GM19099 (cell line): ENCODE measurements around the gene UTS2R.

Source experiments
- POLR2A ChIP-seq: IDR thresholded peaks from 3 replicates; pipeline ENCODE4 v1.6.1; 2011; ENCODE audit warnings: low read depth; ENCODE audit not compliant: insufficient read length; ENCODE audit errors: extremely low read depth

The UTS2R gene

DNA sequence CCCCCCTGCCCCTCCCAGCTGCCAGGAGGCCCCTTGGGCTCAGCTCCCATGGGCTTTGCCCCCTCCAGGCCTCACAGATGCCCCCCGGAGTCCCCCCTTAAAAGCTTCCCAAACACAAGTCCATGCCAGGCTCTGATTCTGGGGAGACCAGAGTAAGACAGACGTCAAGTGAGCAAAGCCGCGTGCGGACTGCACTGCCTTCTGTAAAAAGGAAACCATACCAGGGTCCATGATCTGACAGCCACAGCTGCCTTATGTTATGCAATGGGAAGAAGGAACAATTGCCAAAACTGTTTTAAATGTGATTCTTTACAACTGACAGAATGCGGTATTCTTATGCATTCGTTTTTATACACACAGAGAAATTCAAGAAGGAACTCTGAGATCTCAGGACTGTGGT, 28.6 kb downstream of the UTS2R start:
- no peak for TF ChIP-seq POLR2A

DNA sequence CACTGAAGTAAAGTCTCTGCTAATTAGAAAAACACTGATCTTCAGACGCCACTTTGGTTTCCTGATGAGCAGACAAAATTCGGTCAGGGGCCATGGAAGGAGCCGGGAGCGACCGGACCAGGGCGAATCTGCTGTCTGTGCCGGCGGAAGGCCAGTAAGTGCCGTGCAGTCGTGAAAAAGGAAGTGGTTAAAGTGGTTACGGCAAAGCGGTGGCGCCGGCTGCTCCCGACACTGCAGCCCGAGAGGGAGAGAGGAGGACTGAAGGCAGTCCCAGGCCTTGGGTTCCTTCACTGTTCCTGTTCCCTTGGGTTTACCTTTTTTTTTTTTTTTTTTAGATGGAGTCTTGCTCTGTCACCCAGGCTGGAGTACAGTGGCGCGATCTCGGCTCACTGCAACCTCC, 29.3 kb downstream of the UTS2R start:
- peak; percentile 29 for TF ChIP-seq POLR2A

DNA sequence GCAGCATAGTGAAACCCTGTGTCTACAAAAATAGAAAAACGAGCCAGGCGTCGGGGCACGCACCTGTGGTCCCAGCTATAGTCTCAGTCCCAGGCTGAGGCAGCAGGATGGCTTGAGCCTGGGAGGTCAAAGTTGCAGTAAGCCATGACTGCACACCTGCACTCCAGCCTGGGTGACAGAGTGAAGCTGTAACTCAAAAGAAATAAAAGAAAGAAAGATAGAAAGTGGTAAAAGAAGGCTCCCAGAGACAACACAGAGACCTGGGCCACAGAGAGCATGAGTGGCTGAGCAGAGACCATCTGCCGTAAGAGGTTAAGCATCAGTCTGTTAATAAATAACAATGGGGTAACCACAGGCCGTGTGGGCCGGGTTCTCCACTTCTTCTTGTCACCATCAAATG, 31.3 kb downstream of the UTS2R start:
- no peak for TF ChIP-seq POLR2A

DNA sequence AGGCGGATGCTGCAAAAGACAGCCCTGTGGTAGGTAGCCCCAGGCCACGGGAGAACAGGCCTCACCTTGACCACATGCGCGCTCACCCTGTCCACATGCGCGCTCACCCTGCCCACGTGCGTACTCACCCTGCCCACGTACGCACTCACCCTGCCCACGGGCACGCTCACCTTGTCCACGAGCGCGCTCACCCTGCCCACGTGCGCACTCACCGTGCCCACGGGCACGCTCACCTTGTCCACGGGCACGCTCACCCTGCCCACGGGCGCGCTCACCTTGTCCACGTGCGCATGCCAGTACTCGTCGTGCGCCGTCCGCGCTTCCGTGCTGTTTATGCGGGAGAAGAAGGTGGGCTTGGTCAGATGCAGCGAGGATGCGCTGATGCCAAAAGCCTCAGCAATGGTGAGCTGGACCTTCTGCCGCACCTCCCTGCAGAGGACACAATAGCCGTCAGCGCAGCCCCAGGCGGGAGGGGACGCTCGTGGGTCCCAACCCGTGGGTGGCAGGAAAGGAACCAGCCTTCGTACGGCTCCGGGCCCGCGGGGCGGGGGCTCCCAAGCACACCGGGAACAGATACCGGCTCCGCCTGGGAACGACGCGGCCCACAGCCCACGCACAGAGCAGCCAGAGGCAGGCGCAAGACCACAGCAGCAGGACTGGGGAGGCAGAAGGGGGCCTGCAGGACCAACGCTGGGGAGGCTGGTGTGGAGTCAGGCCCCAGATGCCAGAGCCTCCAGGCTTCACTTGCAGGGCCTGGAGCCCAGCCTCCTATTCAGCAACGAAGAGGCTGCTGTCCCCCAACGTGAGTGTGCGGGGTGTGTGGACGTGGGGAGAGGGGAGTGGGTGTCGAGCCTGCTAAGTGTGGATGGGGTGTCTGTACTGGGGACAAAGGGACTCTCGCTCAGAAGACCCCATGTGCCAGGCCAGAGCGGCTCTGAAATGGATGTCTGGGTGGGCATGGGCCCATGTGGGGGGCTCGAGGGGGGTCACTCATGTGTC, 32.4 kb downstream of the UTS2R start:
- TF ChIP-seq POLR2A, result no peak

DNA sequence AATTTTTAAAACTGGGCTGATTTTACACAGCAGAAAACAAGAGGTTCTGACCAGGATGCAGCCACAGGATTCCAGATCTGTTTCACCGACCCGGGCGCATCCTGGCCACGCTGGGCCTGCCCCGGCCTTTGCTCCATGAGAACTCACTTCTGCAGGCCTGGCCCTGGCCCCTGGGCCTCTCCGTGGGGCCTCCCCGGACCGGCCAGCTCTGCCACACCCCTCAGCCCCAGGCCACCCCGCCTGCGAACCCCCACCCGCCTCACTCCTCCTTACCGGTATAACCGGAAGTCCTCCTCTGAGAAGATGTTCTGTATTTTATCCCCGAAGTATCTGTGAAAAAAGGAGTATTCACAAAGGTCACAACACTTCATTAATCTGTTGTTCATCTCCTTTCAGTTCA, 33.5 kb downstream of the UTS2R start:
- TF ChIP-seq POLR2A, result no peak

DNA sequence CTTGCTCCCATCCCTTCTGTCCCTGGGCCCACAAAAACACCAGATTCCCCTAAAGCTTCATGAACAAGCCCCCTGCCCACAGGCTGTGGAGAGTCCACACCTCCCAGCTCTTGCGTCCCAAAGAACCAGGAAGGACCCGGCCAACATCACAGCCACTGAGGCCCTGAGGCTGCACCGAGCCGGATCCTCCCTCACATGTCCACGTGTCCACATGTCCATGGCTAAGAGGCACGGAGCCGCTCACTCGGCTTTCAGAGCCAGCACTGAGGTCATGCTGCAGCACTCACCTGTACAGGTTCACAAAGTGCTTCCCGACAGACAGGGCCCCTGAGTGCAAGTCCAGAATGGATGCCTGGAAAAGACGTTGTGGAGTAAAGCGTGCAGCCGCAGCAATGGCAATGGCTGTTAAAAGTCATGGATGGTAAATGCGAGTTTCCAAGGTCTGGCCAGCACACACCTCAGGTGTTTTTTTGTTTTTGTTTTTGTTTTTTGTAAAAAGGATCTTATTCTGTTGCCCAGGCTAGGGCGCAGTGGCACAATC, 34.6 kb downstream of the UTS2R start:
- TF ChIP-seq POLR2A, result no peak

DNA sequence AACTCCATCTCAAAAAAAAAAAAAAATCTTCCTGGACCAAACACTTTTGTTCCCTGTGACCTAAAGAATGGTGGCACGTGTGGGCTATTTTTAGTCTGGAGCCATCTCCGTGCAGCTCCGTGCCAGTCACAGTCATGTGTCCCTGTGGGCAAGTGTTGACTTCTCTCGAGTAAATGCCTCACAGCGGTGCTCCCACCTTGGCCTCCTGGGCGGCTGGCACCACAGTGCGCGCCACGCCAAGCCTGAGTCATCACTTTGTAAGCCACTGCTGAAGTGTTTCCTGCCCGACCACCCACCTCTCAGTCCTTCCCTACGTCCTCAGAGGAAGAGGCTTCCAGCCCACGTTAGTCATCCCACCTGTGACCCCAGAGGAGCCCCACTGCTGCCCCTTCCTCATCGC, 35.7 kb downstream of the UTS2R start:
- no peak for TF ChIP-seq POLR2A

DNA sequence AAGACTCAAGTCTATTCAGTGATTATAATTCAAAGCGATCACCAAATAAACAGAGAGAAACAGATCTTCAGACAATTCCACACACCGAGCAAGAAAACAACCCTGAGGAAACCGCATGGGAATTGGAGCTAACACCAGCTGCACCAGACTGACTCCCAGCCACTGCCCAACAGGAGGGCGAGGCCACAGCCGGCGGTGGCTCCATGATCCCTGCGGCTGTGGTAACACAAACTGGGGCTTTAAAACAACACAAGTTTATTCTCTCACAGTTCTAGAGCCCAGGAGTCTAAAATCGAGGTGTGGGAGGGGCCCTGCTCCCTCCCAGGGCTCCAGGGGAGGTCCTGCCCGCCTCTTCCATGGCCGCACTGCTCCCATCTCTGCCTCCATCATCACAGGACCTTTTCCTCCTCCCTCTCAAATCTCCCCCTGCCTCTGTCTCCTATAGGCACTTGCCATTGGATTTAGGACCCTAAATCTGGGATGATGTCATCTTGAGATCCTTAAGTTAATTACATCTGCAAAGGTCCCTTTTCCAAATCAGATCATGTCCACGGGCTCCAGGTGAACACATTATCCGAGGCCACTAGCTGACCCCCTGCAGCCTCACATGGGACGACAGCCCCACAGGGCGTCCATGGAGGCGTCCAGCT, 36.8 kb downstream of the UTS2R start:
- TF ChIP-seq POLR2A, result no peak

DNA sequence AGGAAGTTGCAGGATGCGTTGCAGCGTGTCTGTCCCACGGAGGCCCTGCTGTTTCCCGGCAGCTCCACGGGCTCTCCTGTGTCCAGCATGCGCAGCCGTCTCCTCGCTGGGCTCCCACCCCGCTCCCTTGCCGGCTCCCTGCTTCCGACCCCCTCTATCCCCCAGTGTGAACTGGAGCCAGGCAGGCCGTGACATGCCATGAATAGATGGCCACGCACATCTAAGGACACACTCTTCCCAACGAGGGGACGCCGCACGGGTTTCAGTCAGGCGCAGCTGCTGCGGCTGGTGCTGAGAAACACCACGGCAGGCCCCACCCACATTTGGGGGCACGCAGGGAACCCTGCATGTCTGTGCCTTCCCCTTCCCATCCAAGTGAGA, 37.4 kb downstream of the UTS2R start:
- no peak for TF ChIP-seq POLR2A

DNA sequence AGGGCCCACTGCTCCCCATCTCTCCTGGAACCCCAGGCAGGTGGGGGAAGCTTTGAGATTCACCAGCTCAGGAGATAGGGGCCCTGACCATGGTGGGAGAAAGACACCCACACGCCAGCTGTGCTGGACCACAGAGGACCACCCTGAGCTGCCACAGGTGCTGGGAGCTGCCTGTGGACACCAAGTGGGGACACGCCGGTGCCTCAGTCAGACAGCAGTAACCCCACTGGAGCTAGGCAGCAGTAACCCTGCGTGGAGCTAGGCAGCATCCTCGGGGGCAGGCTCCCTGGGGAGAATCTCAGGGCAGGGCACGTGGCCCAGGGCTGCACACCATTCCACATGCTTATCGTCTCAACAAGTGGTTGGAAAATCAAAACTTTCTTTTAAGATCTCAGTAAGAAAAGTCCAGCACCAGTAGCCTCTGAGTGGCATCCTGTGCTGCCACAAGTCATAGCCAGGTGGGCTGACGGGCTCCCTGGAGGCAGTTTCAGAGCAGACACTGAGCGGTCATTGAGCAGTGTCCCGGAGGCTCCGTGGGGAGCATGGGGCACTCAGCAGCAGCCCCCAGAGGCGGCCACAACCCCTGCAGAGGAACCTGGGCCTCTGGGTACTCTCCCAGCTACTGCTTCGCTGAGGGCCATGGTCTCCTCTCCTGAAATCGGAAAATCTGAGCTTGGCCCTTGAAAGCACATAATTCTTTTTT, 38.6 kb downstream of the UTS2R start:
- TF ChIP-seq POLR2A, result no peak

DNA sequence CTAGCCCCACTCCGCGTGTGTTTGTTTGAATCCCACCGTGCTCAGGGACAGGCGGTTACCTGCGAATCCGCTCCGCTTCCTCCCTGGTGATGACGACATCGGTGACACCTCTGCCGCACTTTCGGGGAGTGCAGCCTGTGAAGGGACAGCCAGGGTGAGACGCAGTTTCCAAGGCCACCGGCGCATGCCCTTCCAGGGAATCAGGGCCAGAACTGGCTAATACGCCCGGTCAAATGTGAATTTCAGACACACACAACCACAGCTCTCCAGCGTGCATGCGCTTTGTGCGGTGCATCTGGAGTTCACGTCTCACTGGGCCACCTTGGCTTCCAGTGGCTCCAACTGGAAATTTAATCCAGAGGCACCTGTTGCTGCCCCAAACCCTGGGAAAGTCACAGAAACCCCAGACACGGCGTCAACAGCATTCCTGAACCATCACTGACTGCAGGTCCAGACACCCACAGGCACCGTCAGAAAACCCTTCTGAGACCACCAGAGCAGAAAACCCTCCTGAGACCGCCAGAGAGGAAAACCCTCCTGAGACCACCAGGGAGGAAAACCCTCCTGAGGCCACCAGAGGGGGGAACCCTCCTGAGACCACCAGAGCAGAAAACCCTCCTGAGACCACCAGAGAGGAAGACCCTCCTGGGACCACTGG, 40.0 kb downstream of the UTS2R start:
- TF ChIP-seq POLR2A, result no peak

DNA sequence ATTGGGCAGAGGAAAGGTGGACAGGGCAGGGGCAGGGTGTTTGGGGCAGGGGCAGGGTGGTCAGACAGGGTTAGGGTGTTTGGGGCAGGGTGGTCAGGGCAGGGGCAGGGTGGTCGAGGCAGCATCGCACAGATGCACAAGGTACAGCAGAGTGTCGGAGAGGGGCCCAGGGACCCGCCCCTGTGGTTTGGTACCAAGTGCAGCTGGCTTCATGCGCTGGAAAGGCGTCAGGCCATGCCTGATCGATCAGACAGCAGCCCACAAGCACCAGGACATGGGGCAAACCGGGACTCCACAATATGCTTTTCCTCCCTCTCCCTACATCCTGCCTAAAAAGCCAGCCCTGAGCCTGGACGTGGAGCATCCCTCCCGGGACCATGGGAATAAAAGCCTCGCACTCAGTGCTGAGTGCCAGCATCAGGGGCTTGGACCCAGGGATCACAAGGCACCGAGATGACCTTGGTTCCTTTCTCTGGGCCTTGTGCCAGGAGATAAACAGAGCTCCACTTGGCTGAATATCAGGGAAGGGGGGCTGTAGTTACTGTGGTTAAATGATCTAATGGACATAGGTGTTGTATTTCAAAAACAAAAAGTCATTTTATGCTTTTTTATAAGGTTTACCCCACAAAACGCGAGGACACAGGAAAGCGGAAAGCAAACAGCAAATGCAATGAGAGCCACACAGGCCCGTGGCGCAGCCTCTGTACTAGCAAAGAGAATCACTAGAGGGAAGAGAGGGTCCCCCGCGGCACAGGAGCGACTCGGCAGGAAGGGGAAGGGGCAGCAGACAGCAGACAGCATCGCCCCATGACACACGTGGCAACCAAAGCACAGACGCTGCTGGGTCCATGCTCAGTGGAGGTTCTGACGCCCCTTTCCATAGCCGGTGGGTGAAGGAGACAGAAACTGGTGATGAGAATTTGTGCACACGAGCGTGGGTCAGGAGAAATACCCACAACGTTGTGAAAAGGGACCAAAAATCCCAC, 41.3 kb downstream of the UTS2R start:
- no peak for TF ChIP-seq POLR2A

DNA sequence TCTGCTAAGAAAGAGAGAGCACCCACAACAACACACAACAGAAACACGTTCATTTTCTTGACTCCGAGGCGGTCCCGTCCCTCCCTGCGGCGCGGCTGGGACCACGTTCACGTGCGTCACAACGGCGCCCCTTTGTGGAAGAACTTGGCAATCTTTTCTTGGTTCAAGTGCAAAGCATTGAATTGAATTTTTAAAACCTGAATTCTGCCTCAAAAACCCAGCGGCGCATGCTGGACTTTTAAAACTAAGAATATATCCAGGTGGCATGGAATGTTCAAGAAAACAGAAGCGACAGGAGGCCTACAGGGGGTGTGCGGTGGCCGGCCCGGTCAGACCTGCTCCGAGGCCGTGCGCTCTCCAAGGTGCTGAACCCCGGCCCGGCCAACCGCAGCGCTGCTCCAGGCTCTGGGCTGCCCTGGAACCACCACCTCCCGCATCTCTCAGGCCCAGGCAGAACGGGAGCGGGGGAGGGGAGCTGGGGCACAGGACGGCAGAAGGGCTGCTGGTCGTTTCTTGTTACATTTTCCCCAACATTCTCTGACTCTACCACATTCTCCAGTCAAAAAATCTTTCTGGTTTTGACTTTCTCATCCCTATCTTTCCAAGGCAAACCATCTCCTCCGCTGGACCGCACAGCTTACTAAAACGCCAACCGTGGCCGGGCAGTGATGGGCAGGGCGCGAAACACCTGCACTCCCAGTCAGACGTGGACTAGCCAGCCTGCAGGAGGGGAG, 43.1 kb downstream of the UTS2R start:
- no peak for TF ChIP-seq POLR2A
